Activated CD4-positive, CD25-positive, alpha-beta regulatory T cell treated with anti-CD3 and anti-CD28 coated beads, Interleukin-2, amount 50 U/mL, for 72 hours (primary cell): ENCODE results near the gene AKR1C3.
"Not testable (repeated sequence)": the region's sequence is repeated elsewhere in the genome, so short reads cannot be mapped to it uniquely, and the experiment has no call there.

Source experiments
- DNase-seq: peaks from one replicate; pipeline ENCODE4 v3.0.0; 2021

Gene AKR1C3

GRCh38 chr10:5094265-5095205, at the start of gene AKR1C3:
AKR1C3 (plus strand) TSS chr10:5094414; CDS start chr10:5094445, 31 bp downstream.
- DNase-seq, result no peak

DNA sequence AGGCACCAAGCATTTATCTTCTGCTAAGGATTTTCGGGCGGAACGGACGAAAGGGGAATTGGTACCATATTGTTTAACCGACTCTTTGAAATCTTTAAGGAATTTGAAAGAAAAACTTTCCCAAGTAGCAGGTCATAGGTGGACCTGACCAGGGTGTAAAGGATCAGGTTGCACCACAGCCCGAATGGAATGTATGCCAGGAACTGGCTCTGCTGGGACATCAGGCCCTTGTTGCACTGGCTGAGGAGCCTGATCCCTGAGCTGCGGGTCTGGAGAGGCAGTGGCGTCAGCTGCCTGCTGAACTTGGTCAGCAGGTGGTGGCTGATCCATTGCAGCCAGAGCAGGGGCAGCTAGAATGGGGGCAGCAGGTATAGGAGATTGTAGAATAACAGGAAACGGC, 49.1 kb upstream of the AKR1C3 start:
- DNase-seq, result no peak

- DNase-seq, result no peak
Measured at GRCh38 chr10:5046410-5046809, 47.8 kb upstream of the AKR1C3 start.

- not testable (repeated sequence) for DNase-seq
Measured at GRCh38 chr10:5047055-5047454, 47.2 kb upstream of the AKR1C3 start.

GRCh38 chr10:5047912-5048628, 46.1 kb upstream of the AKR1C3 start:
- DNase-seq, result no peak

DNA sequence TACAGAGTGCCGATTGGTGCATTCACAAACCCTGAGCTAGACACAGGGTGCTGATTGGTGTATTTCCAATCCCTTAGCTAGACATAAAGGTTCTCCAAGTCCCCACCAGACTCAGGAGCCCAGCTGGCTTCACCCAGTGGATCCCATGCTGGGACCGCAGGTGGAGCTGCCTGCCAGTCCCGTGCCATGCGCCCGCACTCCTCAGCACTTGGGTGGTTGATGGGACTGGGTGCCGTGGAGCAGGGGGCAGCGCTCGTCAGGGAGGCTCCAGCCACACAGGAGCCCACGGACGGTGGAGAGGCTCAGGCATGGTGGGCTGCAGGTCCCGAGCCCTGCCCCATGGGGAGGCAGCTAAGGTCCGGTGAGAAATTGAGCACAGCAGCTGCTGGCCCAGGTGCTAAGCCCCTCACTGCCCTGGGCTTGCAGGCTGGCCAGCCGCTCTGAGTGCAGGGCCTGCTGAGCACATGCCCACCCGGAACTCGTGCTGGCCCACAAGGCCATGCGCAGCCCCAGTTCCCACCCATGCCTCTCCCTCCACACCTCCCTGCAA, 41.2 kb upstream of the AKR1C3 start:
- not testable (repeated sequence) for DNase-seq

GRCh38 chr10:5054831-5055230, 39.4 kb upstream of the AKR1C3 start:
- not testable (repeated sequence) for DNase-seq

DNA sequence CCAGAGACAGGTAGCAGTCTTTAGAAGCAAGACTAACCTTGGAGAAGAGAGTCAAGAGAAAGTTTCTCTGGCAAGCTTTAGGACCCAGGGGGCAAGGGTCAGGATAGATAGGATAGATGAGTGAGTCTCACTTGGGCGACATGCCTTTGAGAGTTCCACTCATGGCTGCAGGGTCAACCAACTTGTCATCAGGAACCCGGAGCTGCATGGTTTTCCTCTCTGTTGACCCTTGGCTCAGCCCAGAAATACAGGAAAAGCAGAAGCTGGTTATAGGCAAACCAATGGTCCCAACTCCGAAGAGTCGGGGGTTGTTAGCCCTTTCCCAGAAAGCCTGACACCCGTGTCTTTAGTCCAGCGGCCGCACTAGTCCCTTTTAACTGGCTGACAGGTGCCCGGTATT, 34.9 kb upstream of the AKR1C3 start:
- not testable (repeated sequence) for DNase-seq

DNA sequence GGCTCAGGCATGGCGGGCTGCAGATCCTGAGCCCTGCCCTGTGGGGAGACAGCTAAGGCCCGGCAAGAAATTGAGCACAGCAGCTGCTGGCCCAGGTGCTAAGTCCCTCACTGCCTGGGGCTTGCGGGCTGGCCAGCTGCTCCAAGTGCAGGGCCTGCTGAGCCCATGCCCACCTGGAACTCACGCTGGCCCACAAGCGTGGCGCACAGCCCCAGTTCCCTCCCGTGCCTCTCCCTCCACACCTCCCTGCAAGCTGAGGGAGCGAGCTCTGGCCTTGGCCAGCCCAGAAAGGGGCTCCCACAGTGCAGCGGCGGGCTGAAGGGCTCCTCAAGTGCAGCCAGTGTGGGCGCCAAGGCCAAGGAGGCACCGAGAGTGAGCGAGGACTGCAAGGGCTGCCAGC, 33.4 kb upstream of the AKR1C3 start:
- not testable (repeated sequence) for DNase-seq

GRCh38 chr10:5064656-5065055, 29.6 kb upstream of the AKR1C3 start:
- DNase-seq, result no peak

- no peak for DNase-seq
Measured at GRCh38 chr10:5068274-5068984, 25.8 kb upstream of the AKR1C3 start.

DNA sequence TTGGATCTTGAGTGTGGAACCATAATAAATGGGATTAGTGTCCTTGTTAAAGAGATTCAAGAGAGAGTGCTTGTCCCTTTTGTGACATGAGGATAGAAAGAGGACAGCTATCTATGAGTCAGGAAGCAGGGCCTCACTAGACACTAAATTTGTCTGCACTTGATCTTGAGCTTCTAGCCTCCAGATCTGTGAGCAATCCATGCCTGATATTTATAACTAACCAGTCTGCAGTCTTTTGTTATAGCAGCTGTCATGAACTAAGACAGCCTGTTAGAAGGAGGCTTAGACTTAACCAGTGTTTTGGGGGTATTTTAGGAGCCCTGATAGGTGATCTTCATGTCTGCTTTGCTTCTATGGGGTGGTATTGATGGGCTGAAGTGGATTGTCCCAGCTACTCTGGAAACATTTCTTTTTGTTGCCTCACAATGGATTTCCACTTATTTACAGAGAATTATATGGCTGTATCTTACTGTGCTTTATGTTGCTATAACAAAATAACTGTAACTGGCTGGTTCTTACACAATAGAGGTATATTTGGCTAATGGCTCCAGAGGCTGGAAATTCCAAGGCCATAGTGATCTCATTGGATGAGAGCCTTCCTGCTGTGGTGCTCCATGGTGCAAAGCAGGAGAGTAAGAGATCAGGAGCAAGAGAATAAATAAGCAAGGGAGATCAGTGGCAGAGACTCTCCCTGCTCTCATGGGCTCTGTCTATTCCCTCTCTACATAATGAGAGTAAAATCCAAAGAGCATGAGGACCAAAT, 23.4 kb upstream of the AKR1C3 start:
- DNase-seq, result no peak

DNA sequence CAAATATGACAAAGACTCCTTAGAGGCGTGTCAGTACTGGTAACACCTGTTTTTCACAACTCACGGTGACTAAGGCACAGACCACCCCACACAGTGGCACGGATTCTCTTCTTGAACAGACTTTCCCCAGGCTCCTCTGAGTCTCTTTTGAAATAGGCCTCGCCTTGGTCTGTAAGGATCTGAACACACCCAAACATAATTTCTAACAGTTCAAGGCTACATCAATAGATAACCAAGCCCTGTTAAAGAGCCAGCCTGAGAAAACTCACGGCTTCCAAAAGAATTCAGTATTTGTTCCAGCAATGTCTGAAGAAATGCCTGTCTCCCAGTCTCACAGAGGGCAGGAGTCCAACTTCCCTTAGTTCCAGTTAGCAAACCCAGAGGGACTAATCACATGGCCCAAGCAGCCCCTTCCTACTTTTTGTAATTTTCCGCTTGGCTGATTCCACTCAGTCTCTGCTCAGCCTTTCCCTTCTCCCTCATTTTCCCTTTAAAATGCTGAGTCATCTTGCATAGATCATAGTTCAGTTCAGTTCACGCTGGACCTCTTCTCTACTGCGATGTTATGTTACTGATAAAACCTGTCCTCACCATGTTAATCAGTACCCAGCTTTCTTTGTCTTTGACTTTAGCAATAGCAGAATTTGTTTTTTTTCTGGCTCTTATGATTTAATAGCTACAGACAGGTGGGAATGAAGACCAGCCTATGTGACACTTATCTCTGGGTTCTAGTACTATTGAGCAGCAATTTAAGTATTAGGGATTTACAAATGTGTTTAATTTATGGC, 22.6 kb upstream of the AKR1C3 start:
- DNase-seq, result no peak

DNA sequence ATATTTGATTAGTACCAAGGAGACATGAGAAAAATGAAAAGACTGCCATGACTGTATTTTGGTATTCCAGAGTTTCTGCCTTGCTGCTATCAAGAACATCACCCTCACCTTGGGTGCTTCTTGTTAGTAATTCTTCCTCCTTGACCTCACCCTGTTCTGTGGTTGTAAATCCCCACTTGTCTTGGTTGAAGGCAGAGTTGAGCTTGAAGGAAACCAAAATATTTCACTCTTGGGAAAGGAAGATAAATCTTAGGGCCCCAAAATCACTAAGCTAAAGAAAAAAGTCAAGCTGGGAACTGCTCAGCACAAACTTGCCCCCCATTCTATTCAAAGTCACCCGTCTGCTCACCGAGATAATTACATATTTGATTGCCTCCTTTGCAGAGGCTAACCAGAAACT, 20.6 kb upstream of the AKR1C3 start:
- DNase-seq, result no peak

- DNase-seq, result no peak
Measured at GRCh38 chr10:5076615-5077014, 17.6 kb upstream of the AKR1C3 start.

DNA sequence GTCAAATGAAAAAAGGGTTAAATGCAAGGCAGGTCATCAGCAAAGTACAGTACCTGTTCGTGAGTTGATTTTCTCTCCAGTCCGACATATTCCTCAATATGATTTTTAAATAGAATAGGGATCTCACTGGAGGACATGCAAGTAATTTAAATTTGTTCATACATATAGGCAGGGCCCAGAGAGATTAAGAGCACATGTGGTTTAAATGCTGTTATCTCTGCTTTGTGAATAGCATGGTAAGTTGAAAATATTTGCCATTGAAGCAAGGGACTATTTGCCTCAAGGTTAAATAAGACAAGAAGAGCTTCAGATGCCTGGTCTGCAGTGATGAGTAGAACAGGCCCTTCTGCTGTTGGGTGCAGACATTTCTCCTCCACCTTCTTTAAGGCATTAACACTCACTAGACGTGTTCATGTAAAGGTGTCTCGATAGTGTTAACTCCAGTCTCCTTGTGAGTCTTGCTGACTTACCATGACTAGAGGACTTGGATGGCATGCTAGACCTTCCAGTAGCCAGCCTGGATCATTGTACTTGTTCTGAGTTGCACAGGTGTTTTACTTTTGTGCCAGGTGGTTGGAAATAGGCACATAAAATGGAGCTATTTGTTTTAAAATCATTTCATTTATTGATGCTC, 15.6 kb upstream of the AKR1C3 start:
- DNase-seq, result no peak

- no peak for DNase-seq
Measured at GRCh38 chr10:5079306-5079830, 14.8 kb upstream of the AKR1C3 start.

- no peak for DNase-seq
Measured at GRCh38 chr10:5079836-5080235, 14.4 kb upstream of the AKR1C3 start.

DNA sequence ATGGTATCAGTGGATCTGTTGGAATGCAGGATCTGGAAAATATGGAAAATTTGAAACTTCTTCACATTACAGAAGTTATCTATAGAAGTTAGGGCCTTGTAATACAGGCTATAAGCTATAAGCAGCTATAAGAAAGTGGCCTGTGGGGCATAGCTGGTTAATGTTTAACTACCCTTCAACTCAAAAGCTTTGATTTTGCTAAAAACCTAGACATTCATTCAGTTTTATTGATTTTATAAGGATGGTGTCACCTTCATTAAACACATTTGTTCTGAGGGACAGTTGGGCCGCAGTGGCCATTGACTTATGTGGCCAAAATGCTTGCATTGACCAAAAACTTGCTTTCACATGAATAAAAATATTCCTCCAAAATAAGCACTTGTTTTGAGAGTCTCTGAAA, 13.1 kb upstream of the AKR1C3 start:
- DNase-seq, result no peak

DNA sequence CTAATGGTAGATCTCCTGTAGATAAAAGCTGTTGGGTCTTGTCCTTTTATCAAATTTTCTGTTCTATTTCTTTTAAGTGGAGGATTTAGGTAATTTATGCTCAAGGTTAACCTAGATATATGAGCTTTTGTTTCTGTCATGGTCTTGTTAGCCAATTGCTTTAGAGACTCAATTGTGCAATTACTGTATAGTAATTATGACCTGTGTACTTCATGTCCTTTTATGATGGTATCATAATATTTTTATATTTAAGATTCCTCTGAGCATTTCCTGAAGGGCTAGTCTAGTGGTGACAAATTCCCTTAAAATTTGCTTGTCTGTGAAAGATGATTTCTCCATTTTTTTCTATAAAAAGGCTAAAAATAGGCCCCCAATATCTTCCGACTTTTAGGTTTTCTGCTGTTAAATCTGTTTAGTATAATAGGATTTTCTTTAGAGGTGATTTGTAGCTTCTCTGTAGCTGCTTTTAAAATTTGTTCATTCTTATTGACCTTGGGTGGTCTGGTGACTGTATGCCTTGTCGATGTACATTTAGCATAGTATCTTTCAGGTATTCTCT, 5.4 kb upstream of the AKR1C3 start:
- no peak for DNase-seq
